Activated CD4-positive, alpha-beta T cell treated with anti-CD3 and anti-CD28 coated beads for 36 hours (primary cell): ENCODE data around the gene NSD1. TPM values are rescaled to one million over a fixed set of nuclear protein-coding genes. Genes with fewer than 3 reads are reported as not detected.

Experiments
- ATAC-seq: fragments of 200-7000 bp; cut with Tn5 transposase; one replicate; pipeline ENCODE4 v1.10.0; 2021; ENCODE audit warnings: mild to moderate bottlenecking, moderate library complexity
- CTCF ChIA-PET: fragments of 350-600 bp; sonication (Branson Sonifier 250); formaldehyde crosslinking; loops from one replicate; lab custom pipeline; 2021; ENCODE audit warnings: antibody characterized with exemption; lab: Charles Lee
- POLR2A ChIA-PET: fragments of 350-600 bp; sonication (Branson Sonifier 250); formaldehyde crosslinking; loops from one replicate; lab custom pipeline; 2021; ENCODE audit warnings: antibody characterized with exemption, inconsistent platforms; lab: Charles Lee
- DNase-seq: peaks from one replicate; pipeline ENCODE4 v3.0.0-alpha.2; 2020
- H3K27ac Mint-ChIP-seq: one replicate; pipeline ENCODE4 v1.8.0; 2021; ENCODE audit warnings: mixed read lengths
- H3K27me3 Mint-ChIP-seq: one replicate; pipeline ENCODE4 v1.8.0; 2021; ENCODE audit warnings: mixed read lengths
- H3K36me3 Mint-ChIP-seq: one replicate; pipeline ENCODE4 v1.8.0; 2021; ENCODE audit warnings: low read depth, mixed read lengths
- H3K4me1 Mint-ChIP-seq: one replicate; pipeline ENCODE4 v1.8.0; 2021; ENCODE audit warnings: mixed read lengths
- H3K4me3 Mint-ChIP-seq: one replicate; pipeline ENCODE4 v1.8.0; 2021; ENCODE audit warnings: mild to moderate bottlenecking, moderate library complexity, mixed read lengths
- H3K9me3 Mint-ChIP-seq: one replicate; pipeline ENCODE4 v1.8.0; 2021; ENCODE audit warnings: low read depth, mixed read lengths
- intact Hi-C, 2 experiments: fragments of 100-400 bp; cut with DNase I in 1 of 2; cut with micrococcal nuclease in 1 of 2; formaldehyde crosslinking; loops; one replicate each; pipeline versions ENCODE4 v1.14.2 to v1.15.1; 2022 to 2024; cut with DNase I, micrococcal nuclease
- total RNA-seq, 2 experiments: library from RNA; stranded (reverse); gene quantifications; one replicate each; pipeline ENCODE4 v1.2.3, GENCODE V29; 2021

The NSD1 gene
- total RNA-seq, 2 experiments from 2014 or later = 65.6 to 68.2 TPM

GRCh38 chr5:177183142-177183541 is 49.6 kb downstream of the NSD1 start:
- H3K36me3 Mint-ChIP-seq = peaks cover 10% of the 10 kb centered on the region
- ChIA-PET CTCF (no interaction called here), POLR2A (no interaction called here)
- peaks cover 25% of the 10 kb centered on the region for H3K4me1 Mint-ChIP-seq
- intact Hi-C loops = no loop called here
- no peaks in the 10 kb centered on the region for H3K9me3 Mint-ChIP-seq
- no peaks in the 10 kb centered on the region for H3K27me3 Mint-ChIP-seq
- no peak overlapping the region for H3K27ac Mint-ChIP-seq
- no peak for ATAC-seq
- no peak overlapping the region for H3K4me3 Mint-ChIP-seq
- no peak for DNase-seq

- Mint-ChIP-seq H3K4me3 (no peak overlapping the region), H3K4me1 (peaks cover 27% of the 10 kb centered on the region), H3K27ac (no peak overlapping the region), H3K36me3 (peaks cover 8% of the 10 kb centered on the region), H3K27me3 (no peaks in the 10 kb centered on the region), H3K9me3 (no peaks in the 10 kb centered on the region)
- ATAC-seq (no peak), DNase-seq (no peak)
- ChIA-PET POLR2A (no interaction called here), CTCF (no interaction called here)
- intact Hi-C loops = no loop called here
Measured at GRCh38 chr5:177183766-177184360, 50.3 kb downstream of the NSD1 start.

GRCh38 chr5:177185993-177186392 is 52.4 kb downstream of the NSD1 start:
- Mint-ChIP-seq H3K4me3 (no peak overlapping the region), H3K36me3 (peaks cover 7% of the 10 kb centered on the region), H3K27me3 (no peaks in the 10 kb centered on the region), H3K4me1 (peaks cover 27% of the 10 kb centered on the region), H3K27ac (no peak overlapping the region), H3K9me3 (no peaks in the 10 kb centered on the region)
- intact Hi-C loops = no loop called here
- DNase-seq (no peak), ATAC-seq (no peak)
- ChIA-PET POLR2A (no interaction called here), CTCF (interaction anchor here (1.9 kb wide), 1 partner anchor 73 kb away, joined by 10 read pairs; no protein-coding TSS in a partner anchor)

GRCh38 chr5:177186645-177187044 is 53.1 kb downstream of the NSD1 start:
- intact Hi-C loops = no loop called here
- H3K4me1 Mint-ChIP-seq = peaks cover 27% of the 10 kb centered on the region
- DNase-seq (no peak), ATAC-seq (no peak)
- no peaks in the 10 kb centered on the region for H3K9me3 Mint-ChIP-seq
- no peaks in the 10 kb centered on the region for H3K27me3 Mint-ChIP-seq
- H3K36me3 Mint-ChIP-seq = peaks cover 5% of the 10 kb centered on the region
- POLR2A ChIA-PET = interaction anchor here (0.6 kb wide), 1 partner anchor 177 kb away, joined by 3 read pairs; no protein-coding TSS in a partner anchor
- no peak overlapping the region for H3K4me3 Mint-ChIP-seq
- H3K27ac Mint-ChIP-seq = no peak overlapping the region
- CTCF ChIA-PET = interaction anchor here (1.9 kb wide), 1 partner anchor 74 kb away, joined by 10 read pairs; no protein-coding TSS in a partner anchor

- no peak for DNase-seq
- no peak for ATAC-seq
- peak overlapping the region; percentile 31 for H3K27ac Mint-ChIP-seq
- ChIA-PET POLR2A (no interaction called here), CTCF (interaction anchor here (0.7 to 1.7 kb wide), 4 partner anchors 9 to 1299 kb away, joined by 3 to 5 read pairs (median 4); no protein-coding TSS in a partner anchor)
- intact Hi-C loops = no loop called here
- H3K4me3 Mint-ChIP-seq = no peak overlapping the region
- no peaks in the 10 kb centered on the region for H3K27me3 Mint-ChIP-seq
- peaks cover 7% of the 10 kb centered on the region for H3K36me3 Mint-ChIP-seq
- peaks cover 25% of the 10 kb centered on the region for H3K4me1 Mint-ChIP-seq
- no peaks in the 10 kb centered on the region for H3K9me3 Mint-ChIP-seq
Measured at GRCh38 chr5:177188775-177189174, 55.2 kb downstream of the NSD1 start.

GRCh38 chr5:177189416-177189815 is 55.8 kb downstream of the NSD1 start:
- POLR2A ChIA-PET = no interaction called here
- Mint-ChIP-seq H3K4me1 (peaks cover 20% of the 10 kb centered on the region), H3K27ac (no peak overlapping the region), H3K36me3 (peaks cover 7% of the 10 kb centered on the region), H3K9me3 (no peaks in the 10 kb centered on the region), H3K4me3 (no peak overlapping the region), H3K27me3 (no peaks in the 10 kb centered on the region)
- ATAC-seq = no peak
- DNase-seq = no peak
- intact Hi-C loops = no loop called here
- CTCF ChIA-PET = interaction anchor here (0.7 to 1.7 kb wide), 2 partner anchors 8 to 1300 kb away, joined by 3 to 5 read pairs; no protein-coding TSS in a partner anchor

GRCh38 chr5:177189965-177190364 is 56.4 kb downstream of the NSD1 start:
- intact Hi-C loops = no loop called here
- peaks cover 7% of the 10 kb centered on the region for H3K36me3 Mint-ChIP-seq
- ChIA-PET CTCF (no interaction called here), POLR2A (no interaction called here)
- no peaks in the 10 kb centered on the region for H3K9me3 Mint-ChIP-seq
- no peak overlapping the region for H3K27ac Mint-ChIP-seq
- no peaks in the 10 kb centered on the region for H3K27me3 Mint-ChIP-seq
- no peak for DNase-seq
- no peak overlapping the region for H3K4me3 Mint-ChIP-seq
- H3K4me1 Mint-ChIP-seq = peaks cover 17% of the 10 kb centered on the region
- ATAC-seq = no peak

GRCh38 chr5:177194268-177194667 is 60.7 kb downstream of the NSD1 start:
- peaks cover 7% of the 10 kb centered on the region for H3K4me1 Mint-ChIP-seq
- CTCF ChIA-PET = interaction anchor here (2.9 kb wide), 1 partner anchor 81 kb away, joined by 9 read pairs; no protein-coding TSS in a partner anchor
- ATAC-seq (no peak), DNase-seq (no peak)
- intact Hi-C loops = no loop called here
- no peaks in the 10 kb centered on the region for H3K27me3 Mint-ChIP-seq
- peaks cover 20% of the 10 kb centered on the region for H3K36me3 Mint-ChIP-seq
- H3K4me3 Mint-ChIP-seq = no peak overlapping the region
- POLR2A ChIA-PET = interaction anchor here (0.6 to 0.7 kb wide), 2 partner anchors 172 to 263 kb away, joined by 3 to 11 read pairs; partner anchors contain the start of gene ZNF346
- H3K9me3 Mint-ChIP-seq = no peaks in the 10 kb centered on the region
- H3K27ac Mint-ChIP-seq = no peak overlapping the region

GRCh38 chr5:177195307-177195952 is 61.9 kb downstream of the NSD1 start:
- Mint-ChIP-seq H3K9me3 (no peaks in the 10 kb centered on the region), H3K36me3 (peaks cover 23% of the 10 kb centered on the region), H3K4me3 (no peak overlapping the region), H3K27ac (no peak overlapping the region), H3K27me3 (no peaks in the 10 kb centered on the region), H3K4me1 (peaks cover 9% of the 10 kb centered on the region)
- ATAC-seq (no peak), DNase-seq (no peak)
- intact Hi-C loops = no loop called here
- CTCF ChIA-PET = interaction anchor here (2.9 kb wide), 1 partner anchor 82 kb away, joined by 9 read pairs; no protein-coding TSS in a partner anchor
- POLR2A ChIA-PET = no interaction called here

- ATAC-seq (no peak), DNase-seq (no peak)
- POLR2A ChIA-PET = no interaction called here
- CTCF ChIA-PET = no interaction called here
- Mint-ChIP-seq H3K4me3 (no peak overlapping the region), H3K27ac (no peak overlapping the region), H3K4me1 (peaks cover 15% of the 10 kb centered on the region), H3K27me3 (no peaks in the 10 kb centered on the region), H3K9me3 (no peaks in the 10 kb centered on the region), H3K36me3 (peaks cover 26% of the 10 kb centered on the region)
- intact Hi-C loops = no loop called here
Measured at GRCh38 chr5:177198738-177199137, 65.2 kb downstream of the NSD1 start.

GRCh38 chr5:177204281-177204680 is 70.7 kb downstream of the NSD1 start:
- no peak overlapping the region for H3K27ac Mint-ChIP-seq

More at GRCh38 chr5:177204281-177204680, 70.7 kb downstream of the NSD1 start:
- DNase-seq = no peak
- peaks cover 22% of the 10 kb centered on the region for H3K36me3 Mint-ChIP-seq
- H3K27me3 Mint-ChIP-seq = no peaks in the 10 kb centered on the region
- H3K9me3 Mint-ChIP-seq = no peaks in the 10 kb centered on the region
- ChIA-PET POLR2A (no interaction called here), CTCF (interaction anchor here (0.9 to 2.1 kb wide), 2 partner anchors 90 to 118 kb away, joined by 3 to 8 read pairs; no protein-coding TSS in a partner anchor)
- intact Hi-C loops = no loop called here
- peaks cover 8% of the 10 kb centered on the region for H3K4me1 Mint-ChIP-seq
- no peak overlapping the region for H3K4me3 Mint-ChIP-seq
- no peak for ATAC-seq
